Endodermal cell (in vitro differentiated cells): ENCODE results near the gene F7. TPM values are rescaled to one million over a fixed set of nuclear protein-coding genes. Genes with fewer than 3 reads are reported as not detected.

Source experiments
- DNase-seq: peaks from one replicate; pipeline ENCODE4 v3.0.0-alpha.2; 2017
- H3K27ac ChIP-seq: 2 replicates; pipeline ENCODE4 v1.5.1; 2013; ENCODE audit warnings: mild to moderate bottlenecking, low read depth, low read length, moderate library complexity
- H3K27me3 ChIP-seq: 2 replicates; pipeline ENCODE4 v1.6.1; 2013; ENCODE audit warnings: mild to moderate bottlenecking, low read length, moderate library complexity; ENCODE audit not compliant: insufficient read depth, control insufficient read depth, poor library complexity, severe bottlenecking
- H3K36me3 ChIP-seq: 2 replicates; pipeline ENCODE4 v1.7.0; 2013; ENCODE audit warnings: mild to moderate bottlenecking, low read length, moderate library complexity; ENCODE audit not compliant: control insufficient read depth, insufficient read depth
- H3K4me1 ChIP-seq: one replicate; pipeline ENCODE4 v1.7.0; 2013; ENCODE audit warnings: low read length; ENCODE audit not compliant: control insufficient read depth, insufficient read depth
- H3K4me3 ChIP-seq: 2 replicates; pipeline ENCODE4 v1.5.1; 2013; ENCODE audit warnings: mild to moderate bottlenecking, low read length, moderate library complexity
- H3K9ac ChIP-seq: 2 replicates; pipeline ENCODE4 v1.6.1; 2013; ENCODE audit warnings: mild to moderate bottlenecking, low read length, moderate library complexity; ENCODE audit not compliant: poor library complexity, severe bottlenecking; ENCODE audit errors: extremely low read depth
- H3K9me3 ChIP-seq: 2 replicates; pipeline ENCODE4 v1.6.1; 2013; ENCODE audit warnings: mild to moderate bottlenecking, low read length, moderate library complexity; ENCODE audit not compliant: control insufficient read depth
- H3K27ac Mint-ChIP-seq: 2 replicates; pipeline ENCODE4 v1.8.0; 2020; ENCODE audit warnings: mixed read lengths
- H3K27me3 Mint-ChIP-seq: 2 replicates; pipeline ENCODE4 v1.8.0; 2021; ENCODE audit warnings: mild to moderate bottlenecking, mixed read lengths; ENCODE audit not compliant: insufficient read depth
- H3K36me3 Mint-ChIP-seq: 2 replicates; pipeline ENCODE4 v1.8.0; 2020; ENCODE audit warnings: low read depth, mixed read lengths
- H3K4me1 Mint-ChIP-seq: 2 replicates; pipeline ENCODE4 v1.8.0; 2020; ENCODE audit warnings: mixed read lengths
- H3K4me3 Mint-ChIP-seq: 2 replicates; pipeline ENCODE4 v1.8.0; 2020; ENCODE audit warnings: mild to moderate bottlenecking, moderate library complexity, mixed read lengths
- H3K9me3 Mint-ChIP-seq: 2 replicates; pipeline ENCODE4 v1.8.0; 2020; ENCODE audit warnings: mild to moderate bottlenecking, mixed read lengths
- CTCF ChIP-seq: fragments of 200-600 bp; sonication (generic); conservative IDR thresholded peaks from 2 replicates; pipeline ENCODE4 v1.5.0; 2021; ENCODE audit warnings: antibody characterized with exemption, mild to moderate bottlenecking
- WGBS, 2 experiments: methylation state at CpG; one replicate each; pipeline versions ENCODE4 v1.1.5 to v1.1.7; 2013; ENCODE audit warnings: missing lambda C conversion rate in 2 of 2, mixed read lengths in 1 of 2; ENCODE audit not compliant: insufficient coverage in 1 of 2, insufficient read length in 1 of 2; 5-methylcytosine and 5-hydroxymethylcytosine counted together
- total RNA-seq, 2 donors: library from RNA; stranded (reverse); fragmentation: NEBNext Ultra II Directional in 1 of 2; extraction: Animal tissue kit (Norgen Biotek cat#: 25700) in 1 of 2; gene quantifications; 2 replicates in 1 of 2; 3 replicates in 1 of 2; pipeline ENCODE4 v1.2.1, GENCODE V29; 2021

F7 gene
- total RNA-seq, 2 donors from 2014 or later: 4.7 to 6.4 TPM

DNA sequence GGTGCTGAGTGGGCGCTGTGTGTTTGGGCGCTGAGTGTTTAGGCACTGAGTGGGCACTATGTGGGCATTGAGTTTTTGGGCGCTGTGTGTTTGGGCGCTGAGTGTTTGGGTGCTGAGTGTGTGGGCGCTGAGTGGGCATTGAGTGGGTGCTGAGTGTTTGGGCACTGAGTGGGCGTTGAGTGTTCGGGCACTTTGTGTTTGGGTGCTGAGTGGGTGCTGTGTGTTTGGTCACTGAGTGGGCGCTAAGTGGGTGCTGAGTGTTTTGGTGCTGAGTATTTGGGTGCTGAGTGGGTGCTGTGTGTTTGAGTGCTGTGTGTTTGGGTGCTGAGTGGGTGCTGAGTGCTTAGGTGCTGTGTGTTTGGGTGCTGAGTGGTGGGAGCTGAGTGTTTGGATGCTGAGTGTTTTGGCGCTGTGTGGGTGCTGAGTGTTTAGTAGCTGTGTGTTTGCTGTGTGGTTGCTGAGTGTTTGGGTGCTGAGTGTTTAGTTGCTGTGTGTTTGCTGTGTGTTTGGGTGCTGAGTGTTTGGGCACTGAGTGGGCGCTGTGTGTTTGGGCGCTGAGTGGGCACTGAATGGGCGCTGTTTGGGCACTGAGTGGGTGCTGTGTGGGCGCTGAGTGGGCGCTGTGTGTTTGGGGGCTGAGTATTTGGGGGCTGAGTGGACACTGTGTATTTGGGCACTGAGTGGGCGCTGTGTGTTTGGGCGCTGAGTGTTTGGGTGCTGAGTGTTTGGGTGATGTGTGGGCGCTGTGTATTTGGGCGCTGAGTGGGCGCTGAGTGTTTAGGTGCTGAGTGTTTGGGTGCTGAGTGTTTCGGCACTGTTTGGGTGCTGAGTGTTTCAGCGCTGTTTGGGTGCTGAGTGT, 47.2 kb upstream of the F7 start:
- DNase-seq: no peak
- Histone ChIP-seq H3K4me3 (no peak overlapping the region), H3K4me1 (no peaks in the 10 kb centered on the region), H3K27me3 (no peaks in the 10 kb centered on the region), H3K9me3 (peaks cover 22% of the 10 kb centered on the region), H3K9ac (no peak overlapping the region), H3K36me3 (no peaks in the 10 kb centered on the region), H3K27ac (no peak overlapping the region)
- WGBS, 2 experiments: 91% methylated on average over 21 of the region's 21 CpGs; no CpG with 5 or more reads in 1 of the 2 experiments
- no peaks in the 10 kb centered on the region for H3K36me3 Mint-ChIP-seq
- H3K4me1 Mint-ChIP-seq: no peaks in the 10 kb centered on the region
- peaks cover 2% of the 10 kb centered on the region for H3K9me3 Mint-ChIP-seq
- H3K4me3 Mint-ChIP-seq: no peak overlapping the region
- no peak overlapping the region for H3K27ac Mint-ChIP-seq
- TF ChIP-seq CTCF: no peak
- no peaks in the 10 kb centered on the region for H3K27me3 Mint-ChIP-seq

DNA sequence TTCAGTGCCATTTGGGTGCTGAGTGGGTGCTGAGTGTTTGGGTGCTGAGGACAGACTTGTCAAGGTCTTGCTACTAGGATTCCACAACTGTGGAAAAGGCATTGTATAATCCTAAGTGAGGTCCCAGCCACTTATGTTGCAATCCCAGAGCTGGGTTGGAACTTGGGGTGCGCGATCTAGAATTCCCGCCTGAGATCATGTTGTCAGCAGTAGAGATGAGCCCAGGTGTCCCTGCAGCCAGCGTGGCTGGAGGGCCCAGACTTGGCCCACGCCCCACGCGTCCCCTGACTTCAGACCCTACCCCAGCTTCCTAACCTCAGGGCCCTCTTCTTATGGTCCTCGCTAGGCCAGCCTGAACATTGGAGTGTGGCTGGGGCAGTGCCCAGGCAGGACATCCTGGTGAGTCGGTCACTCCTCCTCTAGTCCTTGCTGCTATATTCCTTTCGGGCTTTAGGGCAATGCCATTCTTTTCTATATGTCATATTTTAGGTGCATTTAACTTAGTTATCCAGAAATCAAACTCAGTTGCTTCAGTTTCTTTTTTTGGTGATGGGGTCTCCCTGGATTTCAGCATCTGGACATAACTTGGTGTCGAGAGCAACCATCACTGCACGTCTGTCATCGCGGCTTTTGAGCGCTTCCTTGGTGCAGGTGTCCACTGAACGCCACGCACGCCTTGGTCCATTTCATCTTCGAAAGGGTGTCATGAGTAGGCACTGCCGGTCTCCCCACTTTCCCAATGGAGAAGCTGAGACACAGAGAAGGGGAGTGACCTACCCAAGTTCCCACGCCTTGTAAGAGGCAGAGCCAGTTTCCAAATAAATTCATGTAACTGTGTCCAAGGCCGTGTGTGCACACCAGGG, 46.4 kb upstream of the F7 start:
- H3K27me3 Mint-ChIP-seq: no peaks in the 10 kb centered on the region
- H3K27me3 ChIP-seq: no peaks in the 10 kb centered on the region
- no peak overlapping the region for H3K4me3 ChIP-seq
- H3K9me3 Mint-ChIP-seq: peaks cover 2% of the 10 kb centered on the region
- H3K9me3 ChIP-seq: peaks cover 22% of the 10 kb centered on the region
- 96 to 97% methylated on average over 17 to 22 of the region's 22 CpGs for WGBS, 2 experiments
- DNase-seq: no peak
- no peak overlapping the region for H3K27ac Mint-ChIP-seq
- no peak for TF ChIP-seq CTCF
- H3K4me3 Mint-ChIP-seq: no peak overlapping the region
- no peaks in the 10 kb centered on the region for H3K4me1 ChIP-seq
- H3K4me1 Mint-ChIP-seq: no peaks in the 10 kb centered on the region
- no peak overlapping the region for H3K27ac ChIP-seq
- H3K36me3 Mint-ChIP-seq: peaks cover 1% of the 10 kb centered on the region
- H3K36me3 ChIP-seq: no peaks in the 10 kb centered on the region
- H3K9ac ChIP-seq: no peak overlapping the region

- no peak for DNase-seq
- no peak overlapping the region for H3K27ac ChIP-seq
- no peak overlapping the region for H3K27ac Mint-ChIP-seq
These were observed 45.7 kb upstream of the F7 start for GRCh38 chr13:113059891-113060290.

More at GRCh38 chr13:113059891-113060290, 45.7 kb upstream of the F7 start:
- Mint-ChIP-seq H3K4me1 (no peaks in the 10 kb centered on the region), H3K27me3 (no peaks in the 10 kb centered on the region), H3K4me3 (no peak overlapping the region), H3K9me3 (peaks cover 2% of the 10 kb centered on the region), H3K36me3 (peaks cover 4% of the 10 kb centered on the region)
- Histone ChIP-seq H3K4me3 (no peak overlapping the region), H3K9ac (no peak overlapping the region), H3K27me3 (no peaks in the 10 kb centered on the region), H3K36me3 (no peaks in the 10 kb centered on the region), H3K4me1 (no peaks in the 10 kb centered on the region), H3K9me3 (peaks cover 22% of the 10 kb centered on the region)
- TF ChIP-seq CTCF: no peak
- WGBS, 2 experiments: 88 to 90% methylated on average over 12 to 15 of the region's 15 CpGs
